Measurements from ENCODE around the gene KRT80. TPM values are rescaled to one million over a fixed set of nuclear protein-coding genes. Genes with fewer than 3 reads are reported as not detected.

Gene KRT80
- total RNA-seq, 3 donors from 2014 or later: 0.06 TPM; not detected in 2

- DNase-seq: no peak
- Histone ChIP-seq H3K9me3 (no peaks in the 10 kb centered on the region), H3K36me3 (ENCODE audit: low read depth) (no peaks in the 10 kb centered on the region), H3K4me1 (ENCODE audit: low read depth) (peaks cover 5% of the 10 kb centered on the region), H3K4me3 (no peak overlapping the region)
- intact Hi-C loops (cut with DNase I, micrococcal nuclease): no loop called here
- no peak for TF ChIP-seq CTCF (IDR thresholded peaks at IDR 0.05)
- ATAC-seq: no peak
Measured at GRCh38 chr12:52122904-52123303, 68.9 kb downstream of the KRT80 start.

- intact Hi-C loops (cut with DNase I, micrococcal nuclease): no loop called here
- H3K4me1 ChIP-seq (ENCODE audit: low read depth): peaks cover 5% of the 10 kb centered on the region
- no peak for TF ChIP-seq CTCF (IDR thresholded peaks at IDR 0.05)
- no peak overlapping the region for H3K4me3 ChIP-seq
- ATAC-seq: no peak
- no peaks in the 10 kb centered on the region for H3K36me3 ChIP-seq (ENCODE audit: low read depth)
- H3K9me3 ChIP-seq: no peaks in the 10 kb centered on the region
- DNase-seq: no peak
Measured at GRCh38 chr12:52122540-52122871, 69.3 kb downstream of the KRT80 start.

- intact Hi-C loops (cut with DNase I, micrococcal nuclease): no loop called here
- Histone ChIP-seq H3K4me1 (ENCODE audit: low read depth) (peaks cover 5% of the 10 kb centered on the region), H3K9me3 (no peaks in the 10 kb centered on the region)
Measured at GRCh38 chr12:52121824-52122539, 69.8 kb downstream of the KRT80 start.

GRCh38 chr12:52120951-52121823, 70.6 kb downstream of the KRT80 start:
- H3K36me3 ChIP-seq (ENCODE audit: low read depth): no peaks in the 10 kb centered on the region
- peaks cover 10% of the 10 kb centered on the region for H3K4me1 ChIP-seq (ENCODE audit: low read depth)
- H3K9me3 ChIP-seq: no peaks in the 10 kb centered on the region
- intact Hi-C loops (cut with DNase I, micrococcal nuclease): no loop called here
- H3K4me3 ChIP-seq: no peak overlapping the region
- no peak for ATAC-seq
- no peak for TF ChIP-seq CTCF (IDR thresholded peaks at IDR 0.05)
- no peak for DNase-seq

More at GRCh38 chr12:52121824-52122539, 69.8 kb downstream of the KRT80 start:
- TF ChIP-seq CTCF (IDR thresholded peaks at IDR 0.05): peak; percentile 58
- DNase-seq (peak in 2 of 3 donors; percentile 77 to 78), ATAC-seq (peak; percentile 67)
- H3K36me3 ChIP-seq (ENCODE audit: low read depth): no peaks in the 10 kb centered on the region
- no peak overlapping the region for H3K4me3 ChIP-seq

GRCh38 chr12:52119398-52120254, 72.2 kb downstream of the KRT80 start:
- peak; percentile 77 for TF ChIP-seq CTCF (IDR thresholded peaks at IDR 0.05)
- peaks cover 10% of the 10 kb centered on the region for H3K4me1 ChIP-seq (ENCODE audit: low read depth)
- H3K36me3 ChIP-seq (ENCODE audit: low read depth): no peaks in the 10 kb centered on the region
- intact Hi-C loops (cut with DNase I, micrococcal nuclease): no loop called here
- DNase-seq (peak in 2 of 3 donors; percentile 65 to 68), ATAC-seq (peak; percentile 88)
- no peak overlapping the region for H3K4me3 ChIP-seq
- H3K9me3 ChIP-seq: no peaks in the 10 kb centered on the region
